GM18870 (cell line): ENCODE results near the gene CRYZ.
"Not testable (repeated sequence)": the region's sequence is repeated elsewhere in the genome, so short reads cannot be mapped to it uniquely, and the experiment has no call there.

Source experiments
- ATAC-seq: cut with Tn5 transposase; IDR thresholded peaks from one replicate; pipeline ENCODE4 v1.9.1; 2021; ENCODE audit warnings: moderate library complexity; ENCODE audit not compliant: unreplicated experiment

The CRYZ gene

DNA sequence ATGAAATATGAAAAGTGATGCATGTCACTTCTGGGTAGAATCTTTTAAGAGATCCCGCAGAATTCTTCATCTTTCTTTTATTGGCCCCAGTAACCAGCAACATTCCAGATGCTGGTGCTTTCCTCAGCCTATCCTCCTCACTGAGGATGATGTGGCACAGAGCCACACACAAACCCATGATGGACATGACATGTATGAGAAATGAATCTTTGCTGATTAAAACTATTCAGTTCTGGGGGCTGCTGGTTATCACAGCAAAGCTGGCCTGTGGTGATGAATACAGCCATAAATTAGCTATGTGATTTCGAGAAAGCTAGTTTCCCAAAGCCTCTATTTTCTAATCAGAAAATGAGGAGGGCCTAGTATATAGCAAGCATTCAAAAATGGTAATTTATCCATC is 51.0 kb downstream of the CRYZ start:
- ATAC-seq: no peak

DNA sequence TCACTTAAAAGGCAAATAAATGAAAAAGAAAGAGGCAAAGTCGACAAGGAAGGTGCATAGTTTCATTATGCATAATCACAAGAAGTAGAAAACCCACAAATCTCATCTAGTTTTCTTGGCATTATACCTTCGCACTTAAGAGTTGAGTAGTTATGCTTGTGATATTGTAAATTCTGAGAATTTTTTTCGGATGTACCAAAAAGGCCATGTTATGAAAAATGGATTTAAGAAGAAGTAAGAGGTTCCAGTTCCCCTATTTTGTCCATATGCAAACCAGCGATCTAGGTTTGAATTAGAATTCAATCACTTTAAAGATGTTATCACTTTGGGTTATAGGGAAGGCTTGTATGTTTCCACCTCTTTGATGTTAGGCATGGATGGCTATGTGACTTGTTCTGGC is 51.4 kb downstream of the CRYZ start:
- ATAC-seq: peak; percentile 93

DNA sequence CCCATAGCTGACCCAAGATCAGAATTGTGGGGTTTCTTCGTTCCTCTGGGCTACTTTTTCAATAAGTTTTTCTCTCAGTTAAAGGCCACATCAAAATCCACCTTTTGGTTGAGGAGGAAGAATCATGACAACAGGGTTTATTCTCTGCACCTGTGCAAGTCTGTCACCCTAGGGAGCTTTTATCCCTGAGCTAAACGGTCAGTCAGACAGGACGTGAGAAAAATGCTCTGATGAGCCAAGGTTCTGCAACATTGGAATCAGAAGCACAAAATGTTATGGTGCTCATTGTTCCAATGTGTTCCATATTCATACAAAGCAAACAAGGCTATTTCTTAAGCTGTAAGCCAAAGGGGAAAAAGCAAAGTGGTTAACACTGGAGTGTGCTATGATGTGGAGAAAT is 51.8 kb downstream of the CRYZ start:
- ATAC-seq: peak; percentile 34

GRCh38 chr1:74679811-74680210 is 53.0 kb downstream of the CRYZ start:
- no peak for ATAC-seq

GRCh38 chr1:74677926-74678325 is 54.9 kb downstream of the CRYZ start:
- ATAC-seq: no peak

GRCh38 chr1:74674278-74675048 is 58.4 kb downstream of the CRYZ start:
- ATAC-seq: peak; percentile 52

- peak; percentile 50 for ATAC-seq
Measured at GRCh38 chr1:74673351-74674111, 59.3 kb downstream of the CRYZ start, which contains the start of gene ERICH3. TSS of gene ERICH3 (minus strand) at chr1:74673792. CDS start at chr1:74673519, 273 bp downstream.

GRCh38 chr1:74670866-74671265 is 62.0 kb downstream of the CRYZ start:
- not testable (repeated sequence) for ATAC-seq
